IMR-90 (cell line): ENCODE data around the gene TTLL11. TPM values are rescaled to one million over a fixed set of nuclear protein-coding genes. Genes with fewer than 3 reads are reported as not detected.

Experiments
- microRNA-seq, 2 experiments: library from miRNA; stranded (forward) in 1 of 2; unstranded in 1 of 2; fragments of 10-50 nt in 1 of 2; fragments of <30 nt in 1 of 2; gene quantifications in 1 of 2; microRNA quantifications in 1 of 2; one replicate each; pipeline versions ENCODE3 to v1.1.0; 2013 to 2020; ENCODE audit not compliant: insufficient read depth in 1 of 2, insufficient read length in 1 of 2, unreplicated experiment in 1 of 2
- polyA plus RNA-seq, 3 experiments: library from polyadenylated mRNA; depleted of rRNA; stranded (reverse); fragments of >200 nt; gene quantifications; 2 replicates each; pipeline ENCODE4 v1.2.3, GENCODE V29; 2012; ENCODE audit warnings: low replicate concordance in 1 of 3
- small RNA-seq, 5 experiments: library from RNA; depleted of rRNA; stranded (forward); fragments of <200 nt; gene quantifications; one replicate each; pipeline ENCODE3, GENCODE V24; 2012
- total RNA-seq: library from RNA; depleted of rRNA; stranded (reverse); fragments of >200 nt; gene quantifications from 2 replicates; pipeline ENCODE4 v1.2.3, GENCODE V29; 2012; rRNA removed

TTLL11 gene
- total and polyA plus RNA-seq, 2 of the 4 experiments (the other 2 are of a cell fraction): 2.0 to 4.6 TPM

Small RNA genes within 50 kb of the gene (microRNA-seq; reads per million reads assigned to microRNA genes)
- 0 reads per million in 2 experiments for gene MIR4478

Small RNA genes within 50 kb of the gene (small RNA-seq; reads per million reads assigned to genes)
- gene MIR4478: 0 reads per million in 5 experiments

Other genes with a start within 250 kb of the TTLL11 start
- 45.2 and 80.8 TPM in 2 replicates for gene NDUFA8, start 66.5 kb upstream of the TTLL11 start, total RNA-seq
- 98.1 and 103 TPM in 2 replicates for gene NDUFA8, start 66.5 kb upstream of the TTLL11 start, polyA plus RNA-seq (2012; rRNA removed)
- gene MORN5, start 66.6 kb upstream of the TTLL11 start, total RNA-seq: not detected in 2 replicates
- not detected in 2 replicates for gene MORN5, start 66.6 kb upstream of the TTLL11 start, polyA plus RNA-seq (2012; rRNA removed)
- under 0.01 TPM in 2 replicates for gene LHX6, start 135.6 kb upstream of the TTLL11 start, total RNA-seq
- 0.05 and 0.17 TPM in 2 replicates for gene LHX6, start 135.6 kb upstream of the TTLL11 start, polyA plus RNA-seq (2012; rRNA removed)
- 8.1 and 8.4 TPM in 2 replicates for gene RBM18, start 171.5 kb upstream of the TTLL11 start, total RNA-seq
- 13.8 and 15.6 TPM in 2 replicates for gene RBM18, start 171.5 kb upstream of the TTLL11 start, polyA plus RNA-seq (2012; rRNA removed)
- 35.8 and 38.0 TPM in 2 replicates for gene MRRF, start 171.6 kb upstream of the TTLL11 start, total RNA-seq
- gene MRRF, start 171.6 kb upstream of the TTLL11 start, polyA plus RNA-seq (2012; rRNA removed): 27.1 and 32.1 TPM in 2 replicates